HL-60 (cell line): Measurements from ENCODE around the gene ANKRD27.
"Not testable (repeated sequence)": the region's sequence is repeated elsewhere in the genome, so short reads cannot be mapped to it uniquely, and the experiment has no call there.

ENCODE experiments used
- DNase-seq, 2 experiments: peaks; one replicate each; pipeline ENCODE4 v3.0.0-alpha.2; 2010 to 2020; ENCODE audit warnings: low read depth in 1 of 2, low spot score in 1 of 2
- H3K27ac ChIP-seq: fragments of 250-450 bp; sonication (Bioruptor Pico); replicated peaks from 2 replicates; pipeline ENCODE4 v1.5.1; 2020; ENCODE audit warnings: mild to moderate bottlenecking, moderate library complexity
- H3K27me3 ChIP-seq: fragments of 250-450 bp; sonication (Bioruptor Pico); 2 replicates; pipeline ENCODE4 v1.5.1; 2021; ENCODE audit warnings: mild to moderate bottlenecking, moderate library complexity; ENCODE audit not compliant: insufficient read depth, poor library complexity, severe bottlenecking
- H3K4me3 ChIP-seq: replicated peaks from 2 replicates; pipeline ENCODE4 v1.5.1; 2011; ENCODE audit warnings: mild to moderate bottlenecking, control low read depth, low read length; ENCODE audit not compliant: insufficient read depth
- CTCF ChIP-seq: IDR thresholded peaks from one replicate; pipeline ENCODE4 v1.5.1; 2011; ENCODE audit warnings: low read length, control low read depth, inconsistent platforms; ENCODE audit not compliant: insufficient read depth
- GABPA ChIP-seq: IDR thresholded peaks from 2 replicates; pipeline ENCODE4 v1.6.1; 2012; ENCODE audit warnings: low read depth
- POLR2AphosphoS5 ChIP-seq: IDR thresholded peaks from 2 replicates; pipeline ENCODE4 v1.6.1; 2012; ENCODE audit warnings: low read depth
- SPI1 ChIP-seq: IDR thresholded peaks from 2 replicates; pipeline ENCODE4 v1.6.1; 2012; ENCODE audit warnings: low read depth, mild to moderate bottlenecking, borderline replicate concordance
- TF ChIP-seq, protein P1 (sequence below): IDR thresholded peaks from 2 replicates; pipeline ENCODE4 v1.6.1; 2012; ENCODE audit warnings: low read depth; ENCODE audit not compliant: insufficient replicate concordance

The ANKRD27 gene

DNA sequence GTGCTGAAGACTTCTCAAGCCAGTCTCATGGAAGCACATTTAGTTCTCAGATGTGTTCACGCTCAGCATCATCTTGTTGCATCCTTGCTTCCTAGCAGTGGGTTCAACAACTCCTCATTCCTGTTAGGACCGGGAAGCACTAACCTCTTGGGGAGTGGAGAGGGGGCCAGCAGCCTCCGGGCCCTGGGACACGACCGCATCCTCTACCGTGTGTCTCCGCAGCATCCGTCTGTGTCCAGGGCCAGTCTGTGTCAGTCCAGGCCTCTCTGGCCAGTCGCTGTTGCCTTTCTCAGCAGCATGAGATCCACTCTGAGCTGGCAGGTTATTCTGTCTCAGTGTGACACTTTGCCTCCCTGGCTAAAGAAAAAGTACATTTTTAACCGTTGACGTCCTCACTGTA, 77.0 kb downstream of the ANKRD27 start:
- TF ChIP-seq CTCF (no peak), SPI1 (no peak), GABPA (no peak)
- TF ChIP-seq, protein P1, sequence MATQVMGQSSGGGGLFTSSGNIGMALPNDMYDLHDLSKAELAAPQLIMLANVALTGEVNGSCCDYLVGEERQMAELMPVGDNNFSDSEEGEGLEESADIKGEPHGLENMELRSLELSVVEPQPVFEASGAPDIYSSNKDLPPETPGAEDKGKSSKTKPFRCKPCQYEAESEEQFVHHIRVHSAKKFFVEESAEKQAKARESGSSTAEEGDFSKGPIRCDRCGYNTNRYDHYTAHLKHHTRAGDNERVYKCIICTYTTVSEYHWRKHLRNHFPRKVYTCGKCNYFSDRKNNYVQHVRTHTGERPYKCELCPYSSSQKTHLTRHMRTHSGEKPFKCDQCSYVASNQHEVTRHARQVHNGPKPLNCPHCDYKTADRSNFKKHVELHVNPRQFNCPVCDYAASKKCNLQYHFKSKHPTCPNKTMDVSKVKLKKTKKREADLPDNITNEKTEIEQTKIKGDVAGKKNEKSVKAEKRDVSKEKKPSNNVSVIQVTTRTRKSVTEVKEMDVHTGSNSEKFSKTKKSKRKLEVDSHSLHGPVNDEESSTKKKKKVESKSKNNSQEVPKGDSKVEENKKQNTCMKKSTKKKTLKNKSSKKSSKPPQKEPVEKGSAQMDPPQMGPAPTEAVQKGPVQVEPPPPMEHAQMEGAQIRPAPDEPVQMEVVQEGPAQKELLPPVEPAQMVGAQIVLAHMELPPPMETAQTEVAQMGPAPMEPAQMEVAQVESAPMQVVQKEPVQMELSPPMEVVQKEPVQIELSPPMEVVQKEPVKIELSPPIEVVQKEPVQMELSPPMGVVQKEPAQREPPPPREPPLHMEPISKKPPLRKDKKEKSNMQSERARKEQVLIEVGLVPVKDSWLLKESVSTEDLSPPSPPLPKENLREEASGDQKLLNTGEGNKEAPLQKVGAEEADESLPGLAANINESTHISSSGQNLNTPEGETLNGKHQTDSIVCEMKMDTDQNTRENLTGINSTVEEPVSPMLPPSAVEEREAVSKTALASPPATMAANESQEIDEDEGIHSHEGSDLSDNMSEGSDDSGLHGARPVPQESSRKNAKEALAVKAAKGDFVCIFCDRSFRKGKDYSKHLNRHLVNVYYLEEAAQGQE, result no peak

GRCh38 chr19:32595491-32595890, 79.5 kb downstream of the ANKRD27 start:
- Histone ChIP-seq H3K27ac (no peak overlapping the region), H3K4me3 (no peak overlapping the region), H3K27me3 (no peaks in the 10 kb centered on the region)
- TF ChIP-seq, protein P1, result no peak
- no peak for DNase-seq

More for the DNA sequence above, 77.0 kb downstream of the ANKRD27 start:
- H3K27ac ChIP-seq, result no peak overlapping the region
- no peak for DNase-seq
- H3K27me3 ChIP-seq, result no peaks in the 10 kb centered on the region
- H3K4me3 ChIP-seq, result no peak overlapping the region

DNA sequence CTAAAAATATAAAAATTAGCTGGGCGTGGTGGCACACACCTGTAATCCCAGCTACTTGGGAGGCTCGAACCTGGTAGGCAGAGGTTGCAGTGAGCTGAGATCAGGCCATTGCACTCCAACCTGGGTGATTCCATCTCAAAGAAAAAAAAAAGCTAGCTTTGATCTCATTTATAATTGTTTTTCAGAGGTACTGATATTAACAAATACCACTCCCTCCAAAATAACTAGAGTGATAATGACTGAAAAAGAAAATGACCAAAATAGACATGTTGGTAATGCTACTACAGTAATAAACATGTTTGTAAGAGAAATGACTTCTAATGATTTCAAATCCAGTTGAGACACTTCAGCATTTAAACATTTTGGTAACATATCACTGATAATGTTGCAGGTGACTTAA, 81.0 kb downstream of the ANKRD27 start:
- DNase-seq, result no peak
- H3K27ac ChIP-seq, result no peak overlapping the region
- H3K27me3 ChIP-seq, result no peaks in the 10 kb centered on the region
- TF ChIP-seq POLR2AphosphoS5, result no peak
- no peak for TF ChIP-seq CTCF
- TF ChIP-seq, protein P1, result no peak
- TF ChIP-seq GABPA, result no peak
- TF ChIP-seq SPI1, result no peak
- no peak overlapping the region for H3K4me3 ChIP-seq

DNA sequence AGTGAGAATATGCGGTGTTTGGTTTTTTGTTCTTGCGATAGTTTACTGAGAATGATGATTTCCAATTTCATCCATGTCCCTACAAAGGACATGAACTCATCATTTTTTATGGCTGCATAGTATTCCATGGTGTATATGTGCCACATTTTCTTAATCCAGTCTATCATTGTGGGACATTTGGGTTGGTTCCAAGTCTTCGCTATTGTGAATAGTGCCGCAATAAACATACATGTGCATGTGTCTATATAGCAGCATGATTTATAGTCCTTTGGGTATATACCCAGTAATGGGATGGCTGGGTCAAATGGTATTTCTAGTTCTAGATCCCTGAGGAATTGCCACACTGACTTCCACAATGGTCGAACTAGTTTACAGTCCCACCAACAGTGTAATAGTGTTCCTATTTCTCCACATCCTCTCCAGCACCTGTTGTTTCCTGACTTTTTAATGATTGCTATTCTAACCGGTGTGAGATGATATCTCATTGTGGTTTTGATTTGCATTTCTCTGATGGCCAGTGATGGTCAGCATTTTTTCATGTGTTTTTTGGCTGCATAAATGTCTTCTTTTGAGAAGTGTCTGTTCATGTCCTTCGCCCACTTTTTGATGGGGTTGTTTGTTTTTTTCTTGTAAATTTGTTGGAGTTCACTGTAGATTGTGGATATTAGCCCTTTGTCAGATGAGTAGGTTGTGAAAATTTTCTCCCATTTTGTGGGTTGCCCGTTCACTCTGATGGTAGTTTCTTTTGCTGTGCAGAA, 87.1 kb downstream of the ANKRD27 start:
- not testable (repeated sequence) for H3K27me3 ChIP-seq, DNase-seq, H3K4me3 ChIP-seq, H3K27ac ChIP-seq
